SK-N-SH (cell line): ENCODE data around the gene DSCAML1.

Source experiments
- CTCF ChIP-seq: fragments of 200-600 bp; sonication (generic); IDR thresholded peaks from 2 replicates; pipeline ENCODE4 v1.6.1; 2017; ENCODE audit warnings: antibody characterized with exemption, mild to moderate bottlenecking, moderate library complexity
- FOSL2 ChIP-seq: IDR thresholded peaks from 2 replicates; pipeline ENCODE4 v1.4.0; 2012; ENCODE audit warnings: low read depth, mild to moderate bottlenecking, moderate library complexity, borderline replicate concordance
- GABPA ChIP-seq: IDR thresholded peaks from 2 replicates; pipeline ENCODE4 v1.4.0; 2012; ENCODE audit warnings: low read depth, mild to moderate bottlenecking
- MAX ChIP-seq: IDR thresholded peaks from 2 replicates; pipeline ENCODE4 v1.4.0; 2012; ENCODE audit warnings: low read depth
- POLR2AphosphoS5 ChIP-seq: IDR thresholded peaks from 2 replicates; pipeline ENCODE4 v1.6.1; 2012; ENCODE audit warnings: low read depth, low read length
- TAF1 ChIP-seq: IDR thresholded peaks from 2 replicates; pipeline ENCODE4 v1.6.1; 2012; ENCODE audit warnings: low read depth, mild to moderate bottlenecking, low read length, moderate library complexity, borderline replicate concordance
- USF2 ChIP-seq: fragments of 150-350 bp; IDR thresholded peaks from 2 replicates; pipeline ENCODE4 v1.6.1; 2017; ENCODE audit warnings: antibody characterized with exemption, low read length, low read depth, borderline replicate concordance

- no peak for TF ChIP-seq USF2
- no peak for TF ChIP-seq CTCF
- no peak for TF ChIP-seq TAF1
- TF ChIP-seq POLR2AphosphoS5: no peak
- no peak for TF ChIP-seq GABPA
- no peak for TF ChIP-seq MAX
- no peak for TF ChIP-seq FOSL2
These were observed 214.6 kb downstream of the DSCAML1 start for GRCh38 chr11:117582433-117582832.
